SK-N-SH treated with all-trans-retinoic acid at 6 μM for 48 hours (cell line): ENCODE data around the gene GREB1.

ENCODE experiments used
- ARNTL ChIP-seq: fragments of 450-650 bp; formaldehyde crosslinking; IDR thresholded peaks from 2 replicates; pipeline ENCODE4 v1.5.0; 2020; ENCODE audit warnings: low read depth, mild to moderate bottlenecking, moderate library complexity, borderline replicate concordance
- ESRRG ChIP-seq: fragments of 250-450 bp; sonication (Bioruptor Pico); IDR thresholded peaks from 2 replicates; pipeline ENCODE4 v1.6.1; 2021; ENCODE audit warnings: mild to moderate bottlenecking
- GLIS3 ChIP-seq: fragments of 250-450 bp; sonication (Bioruptor Pico); IDR thresholded peaks from 2 replicates; pipeline ENCODE4 v1.5.0; 2020; ENCODE audit warnings: mild to moderate bottlenecking, moderate library complexity
- ISL1 ChIP-seq: fragments of 250-450 bp; sonication (Bioruptor Pico); IDR thresholded peaks from 2 replicates; pipeline ENCODE4 v2.1.2; 2022; ENCODE audit warnings: mild to moderate bottlenecking, moderate library complexity
- OSR1 ChIP-seq: fragments of 250-450 bp; sonication (Bioruptor Pico); IDR thresholded peaks from 2 replicates; pipeline ENCODE4 v1.8.0; 2022; ENCODE audit warnings: moderate library complexity, mild to moderate bottlenecking, inconsistent platforms
- RARB ChIP-seq: fragments of 250-450 bp; sonication (Bioruptor Pico); IDR thresholded peaks from 2 replicates; pipeline ENCODE4 v1.8.0; 2021; ENCODE audit warnings: mild to moderate bottlenecking, moderate library complexity
- ZFP30 ChIP-seq: fragments of 450-650 bp; formaldehyde crosslinking; IDR thresholded peaks from 2 replicates; pipeline ENCODE4 v1.5.0; 2022; ENCODE audit warnings: mild to moderate bottlenecking, moderate library complexity
- ZNF70 ChIP-seq: fragments of 450-650 bp; formaldehyde crosslinking; IDR thresholded peaks from 2 replicates; pipeline ENCODE4 v1.5.0; 2020; ENCODE audit warnings: mild to moderate bottlenecking, moderate library complexity
- TF ChIP-seq, protein P1 (sequence below): fragments of 250-450 bp; sonication (Bioruptor Pico); IDR thresholded peaks from 2 replicates; pipeline ENCODE4 v1.8.0; 2020; ENCODE audit warnings: mild to moderate bottlenecking, moderate library complexity, borderline replicate concordance
- TF ChIP-seq, protein P2 (sequence below): fragments of 250-450 bp; sonication (Bioruptor Pico); IDR thresholded peaks from 2 replicates; pipeline ENCODE4 v1.5.1; 2021; ENCODE audit warnings: mild to moderate bottlenecking, moderate library complexity

- TF ChIP-seq ESRRG (CRISPR knock-in tag) (no peak), ZNF70 (CRISPR knock-in tag) (no peak), RARB (no peak), ZFP30 (no peak), OSR1 (CRISPR knock-in tag) (no peak), ISL1 (CRISPR knock-in tag) (no peak), ARNTL (CRISPR knock-in tag) (no peak), GLIS3 (no peak)
- TF ChIP-seq, protein P1, sequence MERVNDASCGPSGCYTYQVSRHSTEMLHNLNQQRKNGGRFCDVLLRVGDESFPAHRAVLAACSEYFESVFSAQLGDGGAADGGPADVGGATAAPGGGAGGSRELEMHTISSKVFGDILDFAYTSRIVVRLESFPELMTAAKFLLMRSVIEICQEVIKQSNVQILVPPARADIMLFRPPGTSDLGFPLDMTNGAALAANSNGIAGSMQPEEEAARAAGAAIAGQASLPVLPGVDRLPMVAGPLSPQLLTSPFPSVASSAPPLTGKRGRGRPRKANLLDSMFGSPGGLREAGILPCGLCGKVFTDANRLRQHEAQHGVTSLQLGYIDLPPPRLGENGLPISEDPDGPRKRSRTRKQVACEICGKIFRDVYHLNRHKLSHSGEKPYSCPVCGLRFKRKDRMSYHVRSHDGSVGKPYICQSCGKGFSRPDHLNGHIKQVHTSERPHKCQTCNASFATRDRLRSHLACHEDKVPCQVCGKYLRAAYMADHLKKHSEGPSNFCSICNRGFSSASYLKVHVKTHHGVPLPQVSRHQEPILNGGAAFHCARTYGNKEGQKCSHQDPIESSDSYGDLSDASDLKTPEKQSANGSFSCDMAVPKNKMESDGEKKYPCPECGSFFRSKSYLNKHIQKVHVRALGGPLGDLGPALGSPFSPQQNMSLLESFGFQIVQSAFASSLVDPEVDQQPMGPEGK, result no peak
- TF ChIP-seq, protein P2, sequence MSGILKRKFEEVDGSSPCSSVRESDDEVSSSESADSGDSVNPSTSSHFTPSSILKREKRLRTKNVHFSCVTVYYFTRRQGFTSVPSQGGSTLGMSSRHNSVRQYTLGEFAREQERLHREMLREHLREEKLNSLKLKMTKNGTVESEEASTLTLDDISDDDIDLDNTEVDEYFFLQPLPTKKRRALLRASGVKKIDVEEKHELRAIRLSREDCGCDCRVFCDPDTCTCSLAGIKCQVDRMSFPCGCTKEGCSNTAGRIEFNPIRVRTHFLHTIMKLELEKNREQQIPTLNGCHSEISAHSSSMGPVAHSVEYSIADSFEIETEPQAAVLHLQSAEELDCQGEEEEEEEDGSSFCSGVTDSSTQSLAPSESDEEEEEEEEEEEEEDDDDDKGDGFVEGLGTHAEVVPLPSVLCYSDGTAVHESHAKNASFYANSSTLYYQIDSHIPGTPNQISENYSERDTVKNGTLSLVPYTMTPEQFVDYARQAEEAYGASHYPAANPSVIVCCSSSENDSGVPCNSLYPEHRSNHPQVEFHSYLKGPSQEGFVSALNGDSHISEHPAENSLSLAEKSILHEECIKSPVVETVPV (CRISPR knock-in tag), result no peak
Measured at GRCh38 chr2:11512431-11512830, 21.4 kb upstream of the GREB1 start.
